Prostate gland (tissue), 2 donors: ENCODE measurements around the gene GATA5.

Experiments used
- CTCF ChIP-seq, 4 experiments: fragments of 200-600 bp in 2 of 4; fragments of 450-650 bp in 2 of 4; sonication (generic) in 2 of 4; IDR thresholded peaks; 1 replicate in 3 of 4; 2 replicates in 1 of 4; pipeline ENCODE4 v1.5.1; 2016 to 2019; ENCODE audit warnings: antibody characterized with exemption in 4 of 4, mild to moderate bottlenecking in 2 of 4, moderate library complexity in 2 of 4
- POLR2A ChIP-seq: fragments of 450-650 bp; IDR thresholded peaks from one replicate; pipeline ENCODE4 v1.6.1; 2016; ENCODE audit warnings: antibody characterized with exemption, mild to moderate bottlenecking
- POLR2AphosphoS5 ChIP-seq: sonication (generic); formaldehyde crosslinking; IDR thresholded peaks from one replicate; pipeline ENCODE4 v1.6.1; 2017; ENCODE audit warnings: antibody characterized with exemption

DNA sequence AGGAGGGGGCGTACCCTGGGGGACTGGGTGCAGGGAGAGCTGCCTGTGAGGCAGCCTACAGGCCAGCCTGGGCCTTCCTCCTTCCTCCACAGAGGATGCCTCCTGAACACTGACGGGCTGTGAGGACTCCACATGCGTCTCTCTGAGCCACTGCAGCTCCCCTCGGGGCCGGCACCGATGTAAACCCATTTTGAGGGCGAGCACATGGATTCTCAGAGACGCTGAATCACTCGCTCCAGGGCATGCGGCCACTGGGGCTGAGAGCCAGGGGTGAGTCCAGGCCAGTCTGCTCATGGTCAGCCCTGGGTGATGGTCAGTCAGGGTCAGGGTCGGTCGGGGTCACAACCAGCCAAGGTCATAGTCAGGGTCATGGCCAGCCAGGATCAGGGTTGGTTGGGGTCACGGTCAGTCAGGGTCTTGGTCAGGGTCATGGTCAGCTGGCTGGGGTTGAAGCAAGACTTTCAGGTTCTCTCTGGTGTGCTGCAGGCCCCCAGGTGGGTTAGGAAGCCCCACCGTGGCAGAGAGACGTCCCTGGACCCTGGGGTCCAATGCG is 33.7 kb downstream of the GATA5 start:
- TF ChIP-seq CTCF (IDR thresholded peaks at IDR 0.05) (no peak), POLR2A (no peak), POLR2AphosphoS5 (no peak)
